NOMO-1 treated with DMSO at 0.1 percent for 48 hours (cell line): ENCODE data around the gene POLR1C.
"Not testable (repeated sequence)": the region's sequence is repeated elsewhere in the genome, so short reads cannot be mapped to it uniquely, and the experiment has no call there.

Source experiments
- DNase-seq: peaks from one replicate; lab custom pipeline; 2025; ENCODE audit not compliant: unreplicated experiment; lab: John Stamatoyannopoulos, UW

Gene POLR1C, protein sequence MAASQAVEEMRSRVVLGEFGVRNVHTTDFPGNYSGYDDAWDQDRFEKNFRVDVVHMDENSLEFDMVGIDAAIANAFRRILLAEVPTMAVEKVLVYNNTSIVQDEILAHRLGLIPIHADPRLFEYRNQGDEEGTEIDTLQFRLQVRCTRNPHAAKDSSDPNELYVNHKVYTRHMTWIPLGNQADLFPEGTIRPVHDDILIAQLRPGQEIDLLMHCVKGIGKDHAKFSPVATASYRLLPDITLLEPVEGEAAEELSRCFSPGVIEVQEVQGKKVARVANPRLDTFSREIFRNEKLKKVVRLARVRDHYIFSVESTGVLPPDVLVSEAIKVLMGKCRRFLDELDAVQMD

GRCh38 chr6:43516697-43517504 lies at the start of gene POLR1C, which contains the start of gene YIPF3:
Gene POLR1C, plus strand, starts transcription at chr6:43517089. Its CDS starts 21 bp downstream, at chr6:43517110.
Gene YIPF3, minus strand, starts transcription at chr6:43516926. Its CDS starts 119 bp downstream, at chr6:43516807.
- peak; percentile 97 for DNase-seq

DNA sequence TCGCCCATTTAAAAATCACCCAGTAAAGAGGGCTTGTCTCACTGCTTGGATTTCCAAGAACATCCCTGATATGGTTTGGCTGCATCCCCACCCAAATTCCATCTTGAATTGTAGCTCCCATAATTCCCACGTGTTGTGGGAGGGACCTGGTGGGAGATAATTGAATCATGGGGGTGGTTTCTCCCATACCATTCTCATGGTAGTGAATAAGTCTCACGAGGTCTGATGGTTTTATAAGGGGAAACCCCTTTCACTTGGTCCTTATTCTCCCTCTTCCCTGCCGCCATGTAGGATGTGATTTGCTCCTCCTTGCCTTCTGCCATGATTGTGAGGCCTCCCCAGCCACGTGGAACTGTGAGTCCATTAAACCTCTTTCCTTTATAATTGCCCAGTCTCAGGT lies 49.6 kb upstream of the POLR1C start:
- not testable (repeated sequence) for DNase-seq

DNA sequence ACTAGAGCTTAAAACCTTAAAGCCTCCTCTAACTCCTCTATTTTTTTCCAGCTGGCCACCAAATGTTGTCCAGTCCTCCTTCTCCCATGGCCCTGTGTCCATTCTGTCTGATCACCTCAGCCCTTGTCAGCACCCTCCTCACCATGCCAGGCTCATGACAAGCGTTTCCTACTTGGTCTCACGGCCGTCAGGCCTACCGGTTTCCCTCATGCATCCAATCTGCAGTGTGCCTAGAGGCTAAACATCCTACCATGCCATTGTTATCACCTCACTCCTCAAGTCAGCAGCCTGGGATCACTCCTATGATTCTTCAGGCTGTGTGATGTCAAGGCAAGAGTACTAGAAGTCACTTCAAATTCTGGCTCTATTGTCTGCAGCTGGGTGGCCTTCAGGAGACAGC lies 49.1 kb upstream of the POLR1C start:
- no peak for DNase-seq

- DNase-seq: no peak
These were observed 48.6 kb upstream of the POLR1C start for GRCh38 chr6:43468240-43468639.

DNA sequence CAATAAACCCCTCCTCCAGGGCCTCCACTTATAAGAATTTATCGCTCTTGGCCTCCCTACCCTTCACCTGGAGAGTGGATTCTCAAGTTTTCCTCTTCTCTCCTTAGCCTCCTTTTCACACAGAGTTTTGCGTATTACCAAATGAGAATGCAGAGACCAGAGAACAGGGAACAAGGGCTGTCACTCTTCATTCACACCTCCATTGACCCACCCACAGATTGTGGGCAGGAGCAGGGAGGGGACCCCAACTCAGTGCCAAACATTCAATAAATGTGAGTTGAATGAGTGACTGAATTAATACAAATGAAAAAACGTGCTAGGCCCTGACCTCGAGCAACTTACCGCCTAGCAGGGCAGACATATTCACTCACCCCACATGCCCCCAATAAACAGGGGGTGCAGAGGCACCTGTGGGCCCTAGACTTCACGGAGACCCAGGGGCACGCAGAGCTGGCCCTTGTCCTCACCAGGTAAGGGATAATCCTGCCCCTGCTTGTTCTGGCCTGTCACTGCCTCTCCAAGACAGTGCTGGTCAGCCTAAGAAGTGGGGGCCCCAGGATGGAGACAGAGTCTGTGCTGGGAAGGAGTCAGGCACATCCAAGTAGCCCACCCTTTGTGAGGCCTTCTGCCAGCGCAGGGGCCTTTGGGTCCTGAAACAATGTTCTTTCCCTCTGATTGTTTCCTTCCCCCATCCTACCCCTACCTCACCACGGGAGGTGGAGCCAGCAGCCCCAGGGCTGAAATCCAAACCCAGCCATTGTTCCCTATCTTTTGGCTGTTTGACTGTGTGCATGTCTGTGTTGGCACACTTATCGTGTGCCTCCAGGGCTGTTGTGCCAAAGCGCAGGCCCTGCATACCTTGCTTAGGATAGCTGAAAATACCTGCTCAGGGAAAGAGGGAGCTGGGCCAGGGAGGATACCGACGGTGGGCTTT lies 47.9 kb upstream of the POLR1C start:
- no peak for DNase-seq

DNA sequence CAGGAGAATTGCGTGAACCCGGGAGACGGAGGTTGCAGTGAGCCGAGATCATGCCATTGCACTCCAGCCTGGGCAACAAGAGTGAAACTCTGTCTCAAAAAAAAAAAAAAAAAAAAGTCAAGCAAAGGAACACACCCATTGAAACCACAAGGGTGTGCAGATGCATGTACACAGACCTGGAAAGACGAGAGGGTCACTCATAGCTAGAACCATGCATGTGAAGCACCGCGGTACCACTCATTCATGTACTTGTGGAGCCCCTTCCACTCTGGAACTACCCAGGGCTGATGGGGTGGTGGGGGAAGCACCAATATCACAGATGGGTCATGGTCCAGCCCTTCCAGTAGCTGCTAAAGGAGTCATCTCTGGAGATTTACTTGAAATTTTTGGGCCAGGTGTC lies 46.9 kb upstream of the POLR1C start:
- DNase-seq: no peak

DNA sequence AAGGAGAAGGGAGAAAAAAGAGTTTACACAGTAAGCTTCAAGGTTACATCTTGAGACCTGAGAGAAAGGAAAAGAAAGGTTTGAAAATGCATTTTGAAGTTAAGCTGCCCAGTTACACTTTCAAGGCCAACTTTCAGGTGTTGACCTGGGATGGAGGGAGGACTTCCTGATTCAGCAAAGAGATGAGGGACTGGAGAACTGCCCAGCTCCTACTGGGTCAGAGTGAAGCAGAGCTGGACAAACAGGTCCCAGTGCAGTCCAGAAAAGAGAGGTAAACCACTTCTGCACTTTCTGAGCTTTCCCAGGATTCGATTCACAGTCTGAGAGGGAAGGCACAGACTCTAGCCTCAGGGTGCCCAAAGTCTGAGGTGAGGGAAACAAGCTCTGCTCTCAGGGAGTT lies 45.5 kb upstream of the POLR1C start:
- DNase-seq: no peak

DNA sequence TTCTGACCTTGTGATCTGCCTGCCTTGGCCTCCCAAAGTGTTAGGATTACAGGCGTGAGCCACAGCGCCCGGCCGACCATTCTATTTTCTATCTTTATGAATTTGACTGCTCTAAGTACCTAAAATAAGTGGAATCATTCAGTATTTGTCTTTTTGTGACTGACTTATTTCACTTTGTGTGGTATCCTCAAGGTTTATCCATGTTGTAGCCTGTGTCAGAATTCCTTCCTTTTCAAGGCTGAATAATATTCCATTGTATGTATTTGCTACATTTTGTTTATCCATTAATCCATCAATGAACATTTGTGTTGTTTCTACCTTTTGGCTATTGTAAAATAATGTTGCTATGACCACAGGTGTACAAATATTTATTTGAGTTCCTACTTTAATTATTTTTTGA lies 44.4 kb upstream of the POLR1C start:
- DNase-seq: no peak

GRCh38 chr6:43475516-43475915 lies 41.4 kb upstream of the POLR1C start:
- no peak for DNase-seq

GRCh38 chr6:43476746-43477145 lies 40.1 kb upstream of the POLR1C start:
- DNase-seq: no peak

GRCh38 chr6:43477235-43478007 lies 39.5 kb upstream of the POLR1C start, which contains the start of gene TJAP1:
Gene TJAP1, plus strand, starts transcription at chr6:43477570. Its CDS starts 21,432 bp downstream, at chr6:43499002.
- peak; percentile 72 for DNase-seq

- DNase-seq: no peak
These were observed 38.9 kb upstream of the POLR1C start for GRCh38 chr6:43478008-43478372.

GRCh38 chr6:43481075-43481474 lies 35.8 kb upstream of the POLR1C start:
- DNase-seq: no peak

DNA sequence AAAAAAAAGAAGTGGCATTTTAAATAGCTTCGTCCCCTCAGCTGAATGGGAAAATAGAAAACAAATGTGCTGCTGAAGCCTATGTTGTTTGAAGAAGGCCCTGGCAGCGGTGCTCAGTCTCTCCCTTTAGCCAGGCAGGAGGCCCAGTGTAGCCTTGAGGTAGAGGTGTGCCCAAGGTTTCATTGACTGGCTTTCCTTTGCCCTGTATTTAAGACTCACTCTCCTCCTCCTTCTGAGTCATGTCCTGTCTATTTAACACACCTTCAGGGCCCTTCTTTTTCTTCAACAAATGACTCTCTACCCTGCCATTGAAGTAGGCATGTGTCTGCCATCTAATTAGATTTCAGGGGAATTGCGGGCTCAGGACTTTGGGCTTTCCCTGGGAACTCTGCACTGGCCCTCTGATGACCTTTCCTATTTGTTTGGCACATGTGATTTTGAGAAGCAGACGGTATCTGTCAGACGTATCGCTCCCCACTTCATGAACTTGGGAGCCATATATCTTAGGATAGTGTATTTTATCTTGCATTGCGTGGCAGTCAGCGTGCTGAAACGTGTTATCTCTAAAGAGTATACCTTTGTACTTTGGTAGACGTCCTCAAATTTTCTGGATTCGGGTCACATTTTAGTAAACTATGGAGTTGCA lies 35.2 kb upstream of the POLR1C start:
- DNase-seq: no peak

- DNase-seq: no peak
These were observed 28.1 kb upstream of the POLR1C start for GRCh38 chr6:43488667-43489276.

DNA sequence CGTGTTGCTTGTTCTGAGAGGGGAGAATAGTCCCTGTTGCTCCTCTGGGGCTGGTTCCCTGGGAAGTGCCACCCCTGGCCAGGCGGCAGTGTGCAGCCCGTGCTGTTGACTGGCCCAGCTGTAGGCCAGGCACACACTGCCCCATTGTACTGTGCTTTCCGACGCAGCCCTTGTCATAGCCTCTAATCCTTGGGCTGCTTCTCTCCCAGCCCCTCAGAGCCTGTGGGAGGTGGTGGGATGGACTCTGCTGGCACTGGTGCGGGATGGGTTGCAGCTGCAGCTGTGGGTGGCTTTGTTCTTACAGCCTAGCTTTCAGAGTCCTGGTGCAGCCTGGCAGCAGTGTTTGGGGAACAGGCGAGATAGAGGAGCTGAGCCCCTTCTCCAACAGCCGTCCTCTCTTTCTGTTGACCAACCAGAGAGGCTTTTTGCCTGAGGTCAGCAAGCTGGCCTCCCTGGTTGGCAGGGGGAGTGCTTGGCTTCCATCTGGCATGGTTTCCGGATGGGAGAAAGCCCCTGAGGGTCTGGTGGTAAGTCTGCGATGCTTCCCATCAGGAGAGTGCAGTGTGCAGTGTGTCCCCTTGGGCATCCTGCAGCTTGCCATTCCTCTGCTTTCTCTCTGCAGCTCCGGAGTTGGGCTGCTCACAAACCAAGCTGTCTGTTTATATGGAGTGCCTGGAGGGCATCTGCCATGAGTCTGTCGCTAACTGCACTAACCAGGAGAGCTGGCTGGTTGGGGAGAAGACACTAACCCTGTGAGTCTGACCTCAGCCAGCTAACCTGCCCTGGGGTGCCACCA lies 27.4 kb upstream of the POLR1C start:
- no peak for DNase-seq

GRCh38 chr6:43490523-43490939 lies 26.4 kb upstream of the POLR1C start:
- no peak for DNase-seq
